A549 (cell line): ENCODE measurements around the gene SUCNR1.

ENCODE experiments used
- CTCF ChIP-seq: fragments of >200 bp; sonication (Bioruptor Twin); formaldehyde crosslinking; IDR thresholded peaks from 3 replicates; pipeline ENCODE4 v1.5.1; 2016
- EP300 ChIP-seq, 2 experiments: fragments of >200 bp; sonication (Bioruptor Twin); formaldehyde crosslinking; IDR thresholded peaks; 2 replicates in 1 of 2; 3 replicates in 1 of 2; pipeline ENCODE4 v1.6.1; 2016 to 2017
- JUNB ChIP-seq: fragments of >200 bp; sonication (Bioruptor Twin); formaldehyde crosslinking; IDR thresholded peaks from 2 replicates; pipeline ENCODE4 v1.6.1; 2016
- NFE2L2 ChIP-seq: fragments of 150-350 bp; conservative IDR thresholded peaks from 2 replicates; pipeline ENCODE4 v1.6.1; 2014; ENCODE audit warnings: low read length
- POLR2A ChIP-seq: IDR thresholded peaks from 2 replicates; pipeline ENCODE4 v1.6.1; 2012; ENCODE audit warnings: mild to moderate bottlenecking, low read length

GRCh38 chr3:151838574-151839312 is 34.7 kb upstream of the SUCNR1 start:
- peak; percentile 82 for TF ChIP-seq CTCF
- no peak for TF ChIP-seq JUNB
- TF ChIP-seq POLR2A = no peak
- TF ChIP-seq EP300 (IDR thresholded peaks at IDR 0.05) = no peak
- no peak for TF ChIP-seq NFE2L2
